GM19240 (cell line): ENCODE results near the gene UXS1.
"Not testable (repeated sequence)": the region's sequence is repeated elsewhere in the genome, so short reads cannot be mapped to it uniquely, and the experiment has no call there.

Source experiments
- DNase-seq: peaks from one replicate; pipeline ENCODE4 v3.0.0; 2011; ENCODE audit warnings: low spot score; ENCODE audit not compliant: insufficient read length

Gene UXS1

GRCh38 chr2:106137731-106138521, 56.2 kb downstream of the UXS1 start:
- DNase-seq = no peak

DNA sequence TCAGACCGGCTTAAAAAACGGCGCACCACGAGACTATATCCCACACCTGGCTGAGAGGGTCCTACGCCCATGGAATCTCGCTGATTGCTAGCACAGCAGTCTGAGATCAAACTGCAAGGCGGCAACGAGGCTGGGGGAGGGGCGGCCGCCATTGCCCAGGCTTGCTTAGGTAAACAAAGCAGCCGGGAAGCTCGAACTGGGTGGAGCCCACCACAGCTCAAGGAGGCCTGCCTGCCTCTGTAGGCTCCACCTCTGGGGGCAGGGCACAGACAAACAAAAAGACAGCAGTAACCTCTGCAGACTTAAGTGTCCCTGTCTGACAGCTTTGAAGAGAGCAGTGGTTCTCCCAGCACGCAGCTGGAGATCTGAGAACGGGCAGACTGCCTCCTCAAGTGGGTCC, 62.9 kb downstream of the UXS1 start:
- not testable (repeated sequence) for DNase-seq

DNA sequence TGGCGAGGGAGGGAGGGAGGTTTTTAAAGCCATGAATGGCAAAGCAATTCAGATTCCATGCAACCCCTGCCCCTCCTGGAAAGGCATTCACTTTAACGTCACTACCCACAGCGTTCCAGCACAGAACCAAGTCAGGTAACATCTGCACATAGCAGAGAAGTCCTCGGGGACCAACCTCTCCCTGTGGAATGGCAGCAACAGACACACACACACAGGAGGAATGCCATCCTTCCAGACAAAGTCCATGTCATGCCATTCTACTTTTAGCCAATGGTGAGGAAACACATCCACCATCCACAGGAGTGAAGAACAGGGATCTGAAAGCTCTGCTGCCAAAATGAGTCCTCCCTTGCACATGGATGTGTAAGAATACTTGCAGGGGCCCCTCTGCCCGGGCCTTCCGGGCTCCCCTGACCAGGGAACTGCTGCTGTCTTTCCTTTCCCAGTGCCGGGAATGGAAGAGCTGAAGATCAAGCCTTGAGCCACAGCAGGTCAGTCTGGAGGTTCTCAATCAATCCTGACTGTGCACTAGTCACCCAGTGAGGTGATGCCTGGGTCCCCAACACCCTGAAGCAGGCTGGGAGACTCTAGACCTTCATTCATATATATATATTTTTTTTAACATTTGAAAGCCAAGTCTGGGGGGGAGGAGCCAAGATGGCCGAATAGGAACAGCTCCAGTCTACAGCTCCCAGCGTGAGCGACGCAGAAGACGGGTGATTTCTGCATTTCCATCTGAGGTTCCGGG, 63.7 kb downstream of the UXS1 start:
- DNase-seq = no peak

DNA sequence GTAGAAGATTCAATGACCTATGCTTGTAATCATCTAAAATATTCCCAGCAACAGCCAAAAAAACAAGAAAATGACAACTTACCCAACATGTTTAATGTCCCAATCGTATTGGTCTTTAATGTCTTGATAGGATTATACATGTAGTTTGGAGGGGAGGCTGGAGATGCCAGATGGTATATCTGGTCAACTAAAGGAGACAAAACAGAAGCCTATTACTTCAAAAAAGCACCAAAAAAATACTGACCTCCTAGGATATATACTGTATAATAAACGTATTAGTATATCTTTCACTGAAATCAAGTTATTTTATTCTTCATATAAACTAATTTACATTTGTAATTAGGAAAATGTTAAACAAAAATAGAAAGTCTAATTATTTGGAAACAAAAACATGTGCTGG, 64.5 kb downstream of the UXS1 start:
- no peak for DNase-seq

- DNase-seq = no peak
Measured at GRCh38 chr2:106129150-106129549, 65.0 kb downstream of the UXS1 start.

GRCh38 chr2:106127776-106128268, 66.3 kb downstream of the UXS1 start:
- no peak for DNase-seq

- no peak for DNase-seq
Measured at GRCh38 chr2:106127282-106127771, 66.8 kb downstream of the UXS1 start.

- no peak for DNase-seq
Measured at GRCh38 chr2:106126705-106127281, 67.3 kb downstream of the UXS1 start.

GRCh38 chr2:106126295-106126694, 67.8 kb downstream of the UXS1 start:
- no peak for DNase-seq

DNA sequence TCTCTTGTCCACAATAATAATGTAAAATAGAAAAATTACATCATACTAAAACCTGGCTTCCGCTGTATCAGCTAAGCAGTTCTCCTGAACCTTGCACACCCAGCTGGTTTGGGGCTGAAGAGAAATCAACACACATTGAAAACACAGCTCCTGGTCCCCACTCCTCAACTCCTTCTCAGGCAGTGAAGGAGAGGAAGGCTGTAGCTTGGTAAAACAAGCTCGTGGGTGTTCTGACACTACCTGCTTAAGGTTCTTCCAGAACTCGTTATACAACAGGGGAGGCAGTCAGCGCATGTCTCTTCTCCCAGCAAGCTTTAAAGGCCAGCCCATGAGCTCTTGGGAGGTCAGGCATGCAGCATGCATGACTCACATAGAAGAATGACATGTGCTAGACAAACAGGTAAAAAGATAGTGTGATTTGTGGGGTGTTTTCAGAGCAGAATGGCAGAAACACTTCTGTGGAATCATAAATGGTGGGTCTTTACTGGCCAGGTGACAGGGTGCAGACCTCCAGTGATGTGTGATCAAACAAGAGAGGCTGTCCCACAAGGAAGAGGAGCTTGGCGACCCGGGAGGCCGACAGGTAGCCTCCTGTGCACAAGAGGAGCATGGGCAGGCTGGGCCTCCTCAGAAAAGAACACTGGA, 69.1 kb downstream of the UXS1 start:
- no peak for DNase-seq

DNA sequence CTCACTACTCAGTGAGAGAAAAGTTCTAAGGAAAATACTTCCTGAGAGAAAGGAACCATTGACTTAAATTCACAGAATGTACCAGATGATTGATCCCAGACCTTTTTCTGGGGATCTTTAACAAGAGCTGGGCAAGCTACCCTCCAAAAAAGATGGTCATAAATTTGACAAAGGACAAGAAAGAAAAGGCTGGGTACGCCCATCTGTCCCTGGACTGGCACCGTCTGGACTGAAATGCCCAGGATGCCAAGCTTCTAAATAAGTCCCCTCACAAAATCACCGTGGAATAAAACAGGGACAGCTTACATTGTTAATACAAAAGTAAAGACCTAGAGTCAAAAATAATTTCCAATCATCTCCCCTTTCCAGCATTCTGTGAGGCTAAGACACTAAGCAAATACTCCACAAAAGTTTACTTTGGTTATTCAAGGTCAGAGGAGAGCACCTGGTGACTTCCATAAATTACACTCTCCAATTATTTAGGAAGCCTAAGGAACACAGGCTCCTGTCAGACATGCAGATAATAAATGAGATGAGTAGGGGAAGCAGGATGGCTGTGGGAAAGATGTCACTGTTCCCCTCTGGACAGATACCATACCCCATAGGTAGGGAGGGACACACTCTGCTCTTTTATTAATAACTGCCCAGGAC, 69.9 kb downstream of the UXS1 start:
- no peak for DNase-seq

DNA sequence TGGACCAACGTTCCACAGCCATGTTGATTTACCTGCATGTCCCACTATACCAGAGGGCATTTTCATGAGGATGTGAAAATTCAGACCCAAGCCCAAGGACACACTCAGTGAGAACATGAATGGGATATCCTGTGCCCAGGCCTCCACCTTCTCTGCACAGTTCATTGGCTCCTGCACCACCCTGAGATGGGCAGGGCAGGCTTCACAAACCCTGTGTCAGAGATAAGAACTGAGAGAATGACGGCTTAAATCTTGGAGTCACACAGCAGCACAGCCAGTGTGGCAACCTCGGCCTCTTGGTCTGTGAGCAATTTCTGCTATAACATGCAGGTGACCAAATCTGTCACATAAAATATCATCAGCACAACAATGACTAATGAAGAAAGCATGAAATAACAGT, 71.9 kb downstream of the UXS1 start:
- DNase-seq = no peak

DNA sequence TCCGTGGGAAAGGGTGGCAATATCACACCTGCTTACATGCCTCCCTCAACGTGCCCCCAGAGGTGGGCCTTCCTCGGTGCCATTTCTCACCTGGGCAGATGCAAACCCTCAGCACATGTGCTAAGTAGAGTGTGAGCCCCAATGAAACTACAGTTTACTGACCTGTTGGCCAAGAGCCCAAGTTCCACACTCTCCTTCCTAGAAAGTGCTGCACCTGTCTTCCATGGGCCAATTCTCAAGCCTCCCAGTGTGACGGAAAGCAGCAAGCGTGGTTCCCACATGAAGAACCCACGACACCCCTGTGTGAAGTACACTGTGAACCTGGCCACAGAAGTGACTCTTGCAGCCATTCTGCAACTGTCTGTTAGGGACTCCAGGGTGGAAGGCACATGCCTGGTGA, 73.7 kb downstream of the UXS1 start:
- DNase-seq = no peak

- DNase-seq = no peak
Measured at GRCh38 chr2:106119074-106119473, 75.0 kb downstream of the UXS1 start.

- DNase-seq = no peak
Measured at GRCh38 chr2:106117882-106118684, 76.0 kb downstream of the UXS1 start.

GRCh38 chr2:106117347-106117746, 76.8 kb downstream of the UXS1 start:
- DNase-seq = no peak

GRCh38 chr2:106116248-106116647, 77.9 kb downstream of the UXS1 start:
- DNase-seq = no peak

- no peak for DNase-seq
Measured at GRCh38 chr2:106115665-106116064, 78.4 kb downstream of the UXS1 start.

DNA sequence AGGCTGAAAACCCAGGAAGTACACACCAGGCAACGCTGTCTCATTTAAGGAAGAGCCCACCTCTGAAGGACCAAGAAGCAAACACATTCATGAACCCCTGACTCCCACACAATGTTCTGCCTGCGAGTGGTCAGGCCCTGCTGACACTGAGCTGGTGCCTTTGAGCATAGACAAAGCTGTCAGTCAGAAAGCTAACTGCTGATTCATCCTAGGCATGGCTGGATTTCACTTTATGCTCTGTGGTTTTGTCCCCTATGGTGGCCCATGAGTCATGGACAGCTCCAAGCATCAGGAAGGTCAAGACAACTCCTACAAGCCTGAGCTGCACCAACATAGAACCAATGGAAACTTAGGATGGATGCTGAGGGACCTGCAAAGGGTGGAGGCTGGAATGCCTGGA, 78.9 kb downstream of the UXS1 start:
- no peak for DNase-seq

DNA sequence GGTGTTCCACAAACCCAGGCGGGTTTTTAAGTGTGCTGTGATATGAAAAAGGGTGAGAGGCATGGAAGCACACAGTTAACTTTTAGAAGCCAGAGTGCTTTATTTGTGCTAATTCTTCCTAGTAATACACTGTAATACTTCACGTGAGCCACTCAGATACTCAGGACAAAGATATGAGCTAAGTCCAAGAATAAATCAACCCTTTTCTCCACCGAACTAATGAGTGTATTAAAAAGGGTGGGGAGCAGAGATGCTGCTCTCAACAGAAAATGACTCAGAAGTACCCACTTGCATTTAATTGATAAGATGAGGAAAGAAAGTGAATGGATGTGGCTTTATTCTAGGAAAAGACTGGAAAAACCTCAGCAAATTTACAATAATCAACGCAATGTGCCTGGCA, 79.9 kb downstream of the UXS1 start:
- DNase-seq = no peak
